ENCODE measurements around the gene WNT6.

Gene WNT6

DNA sequence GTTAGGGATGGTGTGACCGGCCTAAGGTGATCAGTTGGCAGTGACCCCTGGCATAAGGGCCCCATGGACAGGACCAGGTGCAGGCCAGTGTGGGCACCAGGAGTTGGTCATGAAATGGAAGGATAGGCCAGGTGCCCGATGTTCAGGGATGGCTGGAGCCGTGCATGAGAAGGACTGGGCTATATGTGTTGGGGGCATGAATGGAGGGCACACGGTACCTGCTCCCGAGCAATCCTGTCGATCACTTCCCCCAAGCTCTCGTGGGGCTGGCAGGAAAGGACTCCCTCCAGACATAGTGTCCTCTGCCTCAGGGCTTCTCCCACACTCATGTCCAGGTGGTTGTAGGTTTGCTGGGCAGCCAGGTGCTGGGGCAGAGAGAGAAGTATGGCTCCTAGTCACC, 35.6 kb upstream of the WNT6 start:
- H3K23ac ChIP-seq (ENCODE audit: low read length) = no peak overlapping the region
- H3K56ac ChIP-seq (ENCODE audit: low read length) = no peak overlapping the region
- WGBS (ENCODE audit: extremely low coverage, insufficient coverage, low lambda C conversion rate) = no CpG with 5 or more reads among the region's 7 CpGs
- no peak overlapping the region for H4K5ac ChIP-seq (ENCODE audit: low read length)
- no peaks in the 10 kb centered on the region for H3K79me2 ChIP-seq (ENCODE audit: control insufficient read depth, insufficient read depth, low read length)
- no peaks in the 10 kb centered on the region for H3K27me3 ChIP-seq (ENCODE audit: insufficient read depth, low read length, poor library complexity)
- H3K4me2 ChIP-seq (ENCODE audit: low read length) = no peak overlapping the region
- no peak overlapping the region for H2BK120ac ChIP-seq (ENCODE audit: low read depth, low read length)
- no peaks in the 10 kb centered on the region for H3K36me3 ChIP-seq (ENCODE audit: control insufficient read depth, insufficient read depth, low read length)
- H3K4me3 ChIP-seq (ENCODE audit: low read length) = no peak overlapping the region
- no peak for DNase-seq
- H2AK5ac ChIP-seq (ENCODE audit: low read length) = no peak overlapping the region
- H3K27ac ChIP-seq (ENCODE audit: low read depth, low read length) = no peak overlapping the region
- no peak overlapping the region for H2BK5ac ChIP-seq (ENCODE audit: low read length)
- no peaks in the 10 kb centered on the region for H3K4me1 ChIP-seq (ENCODE audit: control insufficient read depth, low read depth, low read length)
- no peak overlapping the region for H3K18ac ChIP-seq (ENCODE audit: low read length)
- no peak overlapping the region for H3K4ac ChIP-seq (ENCODE audit: low read depth, low read length)
- no peaks in the 10 kb centered on the region for H3K79me1 ChIP-seq (ENCODE audit: low read length)
- H4K8ac ChIP-seq (ENCODE audit: low read depth, low read length) = no peak overlapping the region
- H2BK15ac ChIP-seq (replicated peaks; ENCODE audit: low read depth) = no peak overlapping the region
- H3K9ac ChIP-seq (ENCODE audit: low read length) = no peak overlapping the region

DNA sequence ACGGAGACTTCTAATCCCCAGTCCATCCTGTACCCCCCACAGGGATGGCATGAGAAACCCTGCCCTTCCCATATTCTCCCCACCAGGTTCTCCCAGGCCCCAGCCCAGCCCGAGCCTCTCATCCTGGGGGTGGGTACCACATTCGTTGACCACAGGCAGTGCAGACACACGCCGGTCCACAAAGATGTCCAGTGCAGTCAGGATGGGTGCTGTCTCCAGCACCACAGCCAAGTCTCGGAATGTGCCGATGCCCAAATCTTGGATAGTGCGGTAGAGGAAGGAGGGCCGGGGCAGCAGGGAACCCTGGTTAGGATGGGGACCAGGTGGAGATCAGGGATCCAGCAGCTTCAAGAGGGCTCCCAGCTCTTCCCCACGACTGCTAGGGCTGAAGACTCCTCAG, 32.8 kb upstream of the WNT6 start:
- no peak overlapping the region for H2BK5ac ChIP-seq (ENCODE audit: low read length)

DNA sequence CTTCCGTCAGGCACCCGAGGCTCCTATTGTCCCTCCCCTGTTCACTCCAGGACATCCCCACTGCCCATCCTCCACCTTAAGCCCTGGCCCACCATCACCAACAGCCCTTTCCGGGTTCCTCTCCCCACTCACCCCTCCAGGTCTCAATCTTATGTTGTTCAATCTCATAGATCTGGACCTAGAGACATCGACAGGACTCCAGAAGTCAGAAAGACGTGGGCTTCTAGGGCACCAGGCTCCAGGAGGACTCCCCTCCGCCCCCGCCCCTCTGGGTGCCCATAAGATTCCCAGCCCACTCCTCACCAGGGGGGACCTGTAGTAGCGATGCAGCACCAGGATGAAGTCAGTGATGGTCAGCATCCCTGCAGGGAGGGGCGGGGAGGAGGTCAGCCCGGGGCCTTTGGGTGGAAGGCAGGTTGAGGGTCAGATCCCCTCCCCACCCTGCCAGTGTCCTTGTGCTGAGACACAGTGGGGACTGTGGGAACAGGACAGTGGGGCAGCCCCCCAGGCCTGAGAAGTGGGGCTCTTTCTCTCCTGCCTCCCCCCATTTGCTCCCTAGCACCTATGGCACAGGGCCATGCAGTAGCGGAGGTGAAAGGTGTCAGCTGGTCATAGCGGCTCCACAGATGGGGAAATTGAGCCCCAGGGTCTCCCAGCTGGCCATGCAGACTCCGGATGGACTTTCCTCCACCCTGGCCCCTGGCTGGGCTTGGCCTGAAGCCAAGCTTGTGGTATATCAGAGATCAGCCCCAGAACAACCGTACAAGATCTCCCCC, 31.7 kb upstream of the WNT6 start:
- Histone ChIP-seq H2BK120ac (ENCODE audit: low read depth, low read length) (no peak overlapping the region), H3K27ac (ENCODE audit: low read depth, low read length) (no peak overlapping the region)

More for the DNA sequence above, 32.8 kb upstream of the WNT6 start:
- DNase-seq = no peak
- no peaks in the 10 kb centered on the region for H3K79me1 ChIP-seq (ENCODE audit: low read length)
- H4K5ac ChIP-seq (ENCODE audit: low read length) = no peak overlapping the region
- no peak overlapping the region for H3K56ac ChIP-seq (ENCODE audit: low read length)
- H4K8ac ChIP-seq (ENCODE audit: low read depth, low read length) = no peak overlapping the region
- H3K79me2 ChIP-seq (ENCODE audit: control insufficient read depth, insufficient read depth, low read length) = no peaks in the 10 kb centered on the region
- H3K4me1 ChIP-seq (ENCODE audit: control insufficient read depth, low read depth, low read length) = no peaks in the 10 kb centered on the region
- H3K4me2 ChIP-seq (ENCODE audit: low read length) = no peak overlapping the region
- no peaks in the 10 kb centered on the region for H3K27me3 ChIP-seq (ENCODE audit: insufficient read depth, low read length, poor library complexity)
- WGBS (ENCODE audit: extremely low coverage, insufficient coverage, low lambda C conversion rate) = no CpG with 5 or more reads among the region's 10 CpGs
- no peak overlapping the region for H3K4me3 ChIP-seq (ENCODE audit: low read length)
- no peak overlapping the region for H3K4ac ChIP-seq (ENCODE audit: low read depth, low read length)
- H2AK5ac ChIP-seq (ENCODE audit: low read length) = no peak overlapping the region
- H3K23ac ChIP-seq (ENCODE audit: low read length) = no peak overlapping the region
- H3K9ac ChIP-seq (ENCODE audit: low read length) = no peak overlapping the region
- no peaks in the 10 kb centered on the region for H3K36me3 ChIP-seq (ENCODE audit: control insufficient read depth, insufficient read depth, low read length)
- no peak overlapping the region for H3K18ac ChIP-seq (ENCODE audit: low read length)
- no peak overlapping the region for H2BK120ac ChIP-seq (ENCODE audit: low read depth, low read length)
- no peak overlapping the region for H2BK15ac ChIP-seq (replicated peaks; ENCODE audit: low read depth)
- H3K27ac ChIP-seq (ENCODE audit: low read depth, low read length) = no peak overlapping the region

DNA sequence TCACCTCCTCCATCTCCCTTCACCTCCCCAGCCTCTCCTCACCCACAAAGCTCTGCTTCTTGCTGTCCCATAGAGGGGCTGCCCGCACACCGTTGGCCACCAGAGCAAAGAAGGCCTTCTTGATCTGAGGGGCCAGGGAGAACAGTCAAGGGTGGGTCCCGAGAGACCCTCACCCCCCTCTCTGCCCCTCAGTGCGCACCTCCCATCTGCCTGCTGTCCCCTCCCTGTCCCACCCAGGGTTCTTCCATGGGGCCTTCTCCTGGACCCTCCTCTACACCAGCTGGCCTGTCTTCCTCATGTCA, 31.2 kb upstream of the WNT6 start:
- Histone ChIP-seq H3K56ac (ENCODE audit: low read length) (no peak overlapping the region), H3K27me3 (ENCODE audit: insufficient read depth, low read length, poor library complexity) (no peaks in the 10 kb centered on the region), H4K5ac (ENCODE audit: low read length) (no peak overlapping the region), H4K8ac (ENCODE audit: low read depth, low read length) (no peak overlapping the region), H2AK5ac (ENCODE audit: low read length) (no peak overlapping the region), H3K9ac (ENCODE audit: low read length) (no peak overlapping the region), H2BK120ac (ENCODE audit: low read depth, low read length) (no peak overlapping the region), H3K4ac (ENCODE audit: low read depth, low read length) (no peak overlapping the region), H3K27ac (ENCODE audit: low read depth, low read length) (no peak overlapping the region), H3K4me1 (ENCODE audit: control insufficient read depth, low read depth, low read length) (no peaks in the 10 kb centered on the region), H3K79me1 (ENCODE audit: low read length) (no peaks in the 10 kb centered on the region), H2BK15ac (replicated peaks; ENCODE audit: low read depth) (no peak overlapping the region), H3K4me2 (ENCODE audit: low read length) (no peak overlapping the region), H3K4me3 (ENCODE audit: low read length) (no peak overlapping the region), H3K36me3 (ENCODE audit: control insufficient read depth, insufficient read depth, low read length) (no peaks in the 10 kb centered on the region), H3K23ac (ENCODE audit: low read length) (no peak overlapping the region), H2BK5ac (ENCODE audit: low read length) (no peak overlapping the region), H3K18ac (ENCODE audit: low read length) (no peak overlapping the region), H3K79me2 (ENCODE audit: control insufficient read depth, insufficient read depth, low read length) (no peaks in the 10 kb centered on the region)
- no peak for DNase-seq
- WGBS (ENCODE audit: extremely low coverage, insufficient coverage, low lambda C conversion rate) = no CpG with 5 or more reads among the region's 4 CpGs

More for the DNA sequence above, 31.7 kb upstream of the WNT6 start:
- no peak overlapping the region for H3K18ac ChIP-seq (ENCODE audit: low read length)
- H3K27me3 ChIP-seq (ENCODE audit: insufficient read depth, low read length, poor library complexity) = no peaks in the 10 kb centered on the region
- no peak overlapping the region for H3K4ac ChIP-seq (ENCODE audit: low read depth, low read length)
- DNase-seq = no peak
- no peak overlapping the region for H3K23ac ChIP-seq (ENCODE audit: low read length)
- no peaks in the 10 kb centered on the region for H3K36me3 ChIP-seq (ENCODE audit: control insufficient read depth, insufficient read depth, low read length)
- H3K4me2 ChIP-seq (ENCODE audit: low read length) = no peak overlapping the region
- no peak overlapping the region for H3K9ac ChIP-seq (ENCODE audit: low read length)
- no peak overlapping the region for H4K8ac ChIP-seq (ENCODE audit: low read depth, low read length)
- H2BK15ac ChIP-seq (replicated peaks; ENCODE audit: low read depth) = no peak overlapping the region
- H3K4me1 ChIP-seq (ENCODE audit: control insufficient read depth, low read depth, low read length) = no peaks in the 10 kb centered on the region
- no peak overlapping the region for H3K4me3 ChIP-seq (ENCODE audit: low read length)
- H2BK5ac ChIP-seq (ENCODE audit: low read length) = no peak overlapping the region
- no peaks in the 10 kb centered on the region for H3K79me1 ChIP-seq (ENCODE audit: low read length)
- H4K5ac ChIP-seq (ENCODE audit: low read length) = no peak overlapping the region
- no peak overlapping the region for H3K56ac ChIP-seq (ENCODE audit: low read length)
- WGBS (ENCODE audit: extremely low coverage, insufficient coverage, low lambda C conversion rate) = no CpG with 5 or more reads among the region's 14 CpGs
- no peaks in the 10 kb centered on the region for H3K79me2 ChIP-seq (ENCODE audit: control insufficient read depth, insufficient read depth, low read length)
- H2AK5ac ChIP-seq (ENCODE audit: low read length) = no peak overlapping the region

DNA sequence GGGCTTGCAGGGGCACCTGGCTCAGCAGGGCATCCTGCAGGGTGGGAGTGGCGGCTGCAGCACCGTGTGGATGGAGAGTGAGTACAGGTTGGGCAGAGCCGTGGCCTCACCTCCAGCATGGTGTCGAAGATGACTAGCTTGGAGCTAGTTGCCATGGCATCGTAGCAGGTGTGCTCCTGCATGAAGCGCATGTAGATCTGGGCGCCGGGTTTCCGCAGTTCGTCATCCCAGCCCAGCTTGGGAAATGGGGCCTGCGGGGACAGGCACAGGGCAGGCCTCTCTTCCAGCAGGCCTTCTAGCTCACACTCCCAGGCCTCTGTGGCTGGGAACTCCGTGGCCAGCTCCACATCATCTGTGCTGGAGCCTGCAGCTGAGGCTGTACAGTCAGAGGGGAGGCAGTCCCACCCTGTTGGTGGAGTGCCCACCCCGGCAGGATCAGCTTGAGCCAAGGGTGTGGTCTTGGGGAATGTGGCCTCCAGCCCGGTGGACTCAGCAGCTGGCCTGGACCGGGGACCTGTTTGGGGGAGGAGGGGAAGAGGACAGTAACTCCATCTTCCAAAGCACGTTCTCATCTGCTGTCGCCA, 29.6 kb upstream of the WNT6 start:
- Histone ChIP-seq H2BK120ac (ENCODE audit: low read depth, low read length) (no peak overlapping the region), H3K4me2 (ENCODE audit: low read length) (no peak overlapping the region), H2BK5ac (ENCODE audit: low read length) (no peak overlapping the region), H4K8ac (ENCODE audit: low read depth, low read length) (no peak overlapping the region), H3K23ac (ENCODE audit: low read length) (no peak overlapping the region), H3K56ac (ENCODE audit: low read length) (no peak overlapping the region), H3K79me2 (ENCODE audit: control insufficient read depth, insufficient read depth, low read length) (no peaks in the 10 kb centered on the region), H4K5ac (ENCODE audit: low read length) (no peak overlapping the region), H3K4me3 (ENCODE audit: low read length) (no peak overlapping the region), H3K9ac (ENCODE audit: low read length) (no peak overlapping the region), H3K4me1 (ENCODE audit: control insufficient read depth, low read depth, low read length) (no peaks in the 10 kb centered on the region), H3K27ac (ENCODE audit: low read depth, low read length) (no peak overlapping the region), H3K27me3 (ENCODE audit: insufficient read depth, low read length, poor library complexity) (no peaks in the 10 kb centered on the region), H2BK15ac (replicated peaks; ENCODE audit: low read depth) (no peak overlapping the region), H3K79me1 (ENCODE audit: low read length) (no peaks in the 10 kb centered on the region), H2AK5ac (ENCODE audit: low read length) (no peak overlapping the region), H3K36me3 (ENCODE audit: control insufficient read depth, insufficient read depth, low read length) (no peaks in the 10 kb centered on the region), H3K4ac (ENCODE audit: low read depth, low read length) (no peak overlapping the region), H3K18ac (ENCODE audit: low read length) (no peak overlapping the region)
- no peak for DNase-seq
- WGBS (ENCODE audit: extremely low coverage, insufficient coverage, low lambda C conversion rate) = no CpG with 5 or more reads among the region's 17 CpGs
